ENCODE data around the gene TREM1. TPM values are rescaled to one million over a fixed set of nuclear protein-coding genes. Genes with fewer than 3 reads are reported as not detected.

TREM1 gene
- total RNA-seq, 1 donor from 2014 or later = 0.20 TPM

Other genes with a start within 250 kb of the TREM1 start
- gene UNC5CL, start 247.5 kb downstream of the TREM1 start, total RNA-seq = 0.27 and 0.29 TPM in 2 replicates
- not detected in 2 replicates for gene TSPO2, start 244.2 kb downstream of the TREM1 start, total RNA-seq
- not detected in 2 replicates for gene APOBEC2, start 233.5 kb downstream of the TREM1 start, total RNA-seq
- 10.6 and 14.3 TPM in 2 replicates for gene OARD1, start 214.3 kb downstream of the TREM1 start, total RNA-seq
- gene NFYA, start 213.7 kb downstream of the TREM1 start, total RNA-seq = 26.7 and 27.8 TPM in 2 replicates
- not detected in 2 replicates for gene TREML1, start 132.3 kb downstream of the TREM1 start, total RNA-seq
- not detected in 2 replicates for gene TREM2, start 123.6 kb downstream of the TREM1 start, total RNA-seq
- not detected in 2 replicates for gene TREML2, start 85.5 kb downstream of the TREM1 start, total RNA-seq
- gene TREML4, start 58.3 kb downstream of the TREM1 start, total RNA-seq = not detected in 2 replicates
- gene NCR2, start 48.9 kb upstream of the TREM1 start, total RNA-seq = not detected in 2 replicates

All from astrocyte (in vitro differentiated cells and primary cell).